Activated naive CD8-positive, alpha-beta T cell treated with anti-CD3 and anti-CD28 coated beads for 36 hours (primary cell): Measurements from ENCODE around the gene EXOC4. TPM values are rescaled to one million over a fixed set of nuclear protein-coding genes. Genes with fewer than 3 reads are reported as not detected.
A peak's percentile ranks its signal among the peaks of the same experiment; 100 is the strongest.

Experiments
- DNase-seq: peaks from one replicate; pipeline ENCODE4 v3.0.0; 2021
- H3K27ac Mint-ChIP-seq: one replicate; pipeline ENCODE4 v1.8.0; 2022; ENCODE audit warnings: mild to moderate bottlenecking, moderate library complexity, mixed read lengths
- H3K27me3 Mint-ChIP-seq: one replicate; pipeline ENCODE4 v1.8.0; 2022; ENCODE audit warnings: mild to moderate bottlenecking, mixed read lengths
- H3K36me3 Mint-ChIP-seq: one replicate; pipeline ENCODE4 v1.8.0; 2021; ENCODE audit warnings: mild to moderate bottlenecking, mixed read lengths
- H3K4me1 Mint-ChIP-seq: one replicate; pipeline ENCODE4 v1.8.0; 2021; ENCODE audit warnings: mixed read lengths
- H3K4me3 Mint-ChIP-seq: one replicate; pipeline ENCODE4 v1.8.0; 2022; ENCODE audit warnings: mild to moderate bottlenecking, moderate library complexity, mixed read lengths
- H3K9me3 Mint-ChIP-seq: one replicate; pipeline ENCODE4 v1.8.0; 2022; ENCODE audit warnings: mixed read lengths
- total RNA-seq, 2 experiments: library from RNA; stranded (reverse); gene quantifications; one replicate each; pipeline ENCODE4 v1.2.3, GENCODE V29; 2021

Gene EXOC4
- total RNA-seq, 2 experiments from 2014 or later, result 41.7 to 45.7 TPM

- no peak overlapping the region for H3K27ac Mint-ChIP-seq
- no peak for DNase-seq
- no peaks in the 10 kb centered on the region for H3K4me1 Mint-ChIP-seq
- H3K36me3 Mint-ChIP-seq, result peaks cover 6% of the 10 kb centered on the region
- no peak overlapping the region for H3K4me3 Mint-ChIP-seq
- no peaks in the 10 kb centered on the region for H3K9me3 Mint-ChIP-seq
- H3K27me3 Mint-ChIP-seq, result no peaks in the 10 kb centered on the region
Observed at GRCh38 chr7:133936074-133936473, 683.2 kb downstream of the EXOC4 start.

DNA sequence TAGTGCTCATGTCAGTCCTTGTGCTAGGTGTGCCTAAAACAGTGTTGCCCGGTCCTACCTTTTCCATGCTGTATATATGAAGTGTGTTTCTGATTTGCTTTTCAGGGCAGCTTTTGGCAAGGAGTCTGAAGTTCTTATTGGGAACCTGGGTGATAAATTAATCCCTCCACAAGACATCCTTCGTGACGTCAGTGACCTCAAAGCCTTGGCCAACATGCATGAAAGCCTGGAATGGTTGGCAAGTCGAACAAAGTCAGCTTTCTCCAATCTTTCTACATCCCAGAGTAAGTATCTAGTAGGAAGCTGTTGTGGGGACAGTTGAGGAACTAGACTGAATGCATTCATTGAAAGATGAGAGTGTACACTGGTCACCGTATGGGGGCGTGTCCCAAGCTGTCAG, 684.9 kb downstream of the EXOC4 start:
- Mint-ChIP-seq H3K4me1 (no peaks in the 10 kb centered on the region), H3K27ac (no peak overlapping the region), H3K4me3 (no peak overlapping the region), H3K9me3 (no peaks in the 10 kb centered on the region), H3K36me3 (peaks cover 11% of the 10 kb centered on the region), H3K27me3 (no peaks in the 10 kb centered on the region)
- DNase-seq, result no peak

DNA sequence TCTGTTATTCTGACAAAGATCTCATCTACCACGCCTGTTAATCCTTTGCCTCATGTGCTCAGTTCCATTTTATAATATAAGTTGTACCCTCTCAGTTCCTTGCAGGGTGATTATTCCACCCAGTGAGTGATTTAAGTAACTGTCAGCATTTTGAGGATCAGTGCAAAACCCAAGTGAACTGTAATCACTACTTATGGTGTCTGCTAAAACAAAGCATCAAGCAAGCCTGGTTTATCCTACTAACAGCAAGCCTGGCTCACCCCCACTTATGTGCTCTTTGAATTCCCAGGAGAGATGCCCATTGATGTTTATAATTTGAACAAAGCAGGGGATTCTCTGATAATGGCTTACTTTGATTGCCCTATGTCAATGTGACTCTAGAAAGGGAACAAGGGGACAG, 687.5 kb downstream of the EXOC4 start:
- Mint-ChIP-seq H3K27ac (no peak overlapping the region), H3K4me1 (no peaks in the 10 kb centered on the region), H3K4me3 (no peak overlapping the region), H3K9me3 (no peaks in the 10 kb centered on the region), H3K27me3 (no peaks in the 10 kb centered on the region), H3K36me3 (peaks cover 14% of the 10 kb centered on the region)
- no peak for DNase-seq

DNA sequence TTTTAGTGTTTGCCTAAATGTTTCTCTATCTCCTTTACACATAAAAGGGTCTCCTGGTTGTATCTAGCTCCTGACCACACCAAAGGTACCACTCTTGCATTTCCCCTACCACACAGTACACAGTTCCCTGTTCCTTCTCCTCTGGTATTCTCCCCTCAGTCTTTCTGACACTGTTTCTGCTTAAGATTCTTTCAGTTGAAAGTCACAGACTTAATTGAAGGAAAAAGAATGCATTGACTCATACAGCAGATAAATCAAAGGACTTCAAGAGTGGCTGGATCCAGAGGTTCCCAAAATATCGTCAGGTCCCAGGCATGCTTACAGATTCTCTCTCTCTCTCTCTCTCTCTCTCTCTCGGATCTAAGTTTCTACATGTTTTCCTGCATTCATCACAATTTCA, 688.6 kb downstream of the EXOC4 start:
- H3K36me3 Mint-ChIP-seq, result peaks cover 17% of the 10 kb centered on the region
- DNase-seq, result no peak
- H3K27ac Mint-ChIP-seq, result no peak overlapping the region
- H3K4me3 Mint-ChIP-seq, result no peak overlapping the region
- H3K9me3 Mint-ChIP-seq, result no peaks in the 10 kb centered on the region
- H3K4me1 Mint-ChIP-seq, result no peaks in the 10 kb centered on the region
- H3K27me3 Mint-ChIP-seq, result no peaks in the 10 kb centered on the region

- Mint-ChIP-seq H3K36me3 (peaks cover 22% of the 10 kb centered on the region), H3K4me1 (no peaks in the 10 kb centered on the region), H3K9me3 (no peaks in the 10 kb centered on the region), H3K27me3 (no peaks in the 10 kb centered on the region), H3K4me3 (no peak overlapping the region), H3K27ac (no peak overlapping the region)
- DNase-seq, result no peak
Observed at GRCh38 chr7:133945497-133945896, 692.6 kb downstream of the EXOC4 start.

DNA sequence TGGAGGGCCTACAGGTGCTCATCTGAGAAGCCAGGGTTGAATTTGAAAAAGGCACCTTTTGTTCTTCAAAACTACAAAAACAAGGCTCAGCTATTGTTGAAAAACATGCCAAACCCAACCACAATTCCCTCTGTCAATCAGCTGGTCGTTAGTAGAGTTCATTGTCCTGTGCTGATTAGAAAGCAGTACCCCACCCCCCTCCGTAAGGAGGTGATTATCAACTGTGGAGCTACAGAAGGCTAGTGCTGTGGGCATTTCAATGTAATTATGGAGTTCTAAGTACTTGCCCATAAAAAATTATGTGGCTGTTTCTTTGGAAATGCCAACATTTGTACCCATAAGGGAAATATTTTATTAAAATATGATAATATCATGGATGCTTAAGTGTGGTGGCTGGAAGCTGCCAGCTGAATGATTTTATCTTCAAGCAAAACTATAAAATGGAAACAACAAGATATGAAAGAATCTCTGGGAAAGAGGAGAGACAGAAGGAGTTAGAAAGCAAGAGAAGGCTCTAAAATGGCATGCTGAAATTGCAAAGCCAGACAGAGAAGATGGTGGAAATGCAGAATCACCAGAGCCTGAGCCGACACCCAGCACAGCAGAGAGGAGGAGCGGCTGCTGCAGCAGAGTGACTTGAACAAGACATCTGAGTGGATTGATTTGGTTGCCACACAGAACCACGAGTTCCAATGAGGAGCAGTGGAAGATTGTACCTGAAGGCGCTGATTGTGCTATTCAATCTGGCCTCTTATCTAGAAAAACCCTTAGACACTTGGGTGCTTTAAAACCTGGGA, 694.8 kb downstream of the EXOC4 start:
- no peaks in the 10 kb centered on the region for H3K27me3 Mint-ChIP-seq
- no peak overlapping the region for H3K4me3 Mint-ChIP-seq
- H3K4me1 Mint-ChIP-seq, result no peaks in the 10 kb centered on the region
- no peaks in the 10 kb centered on the region for H3K9me3 Mint-ChIP-seq
- H3K36me3 Mint-ChIP-seq, result peaks cover 30% of the 10 kb centered on the region
- DNase-seq, result no peak
- H3K27ac Mint-ChIP-seq, result no peak overlapping the region

- H3K36me3 Mint-ChIP-seq, result peaks cover 33% of the 10 kb centered on the region
- no peak for DNase-seq
- no peak overlapping the region for H3K4me3 Mint-ChIP-seq
- no peaks in the 10 kb centered on the region for H3K4me1 Mint-ChIP-seq
- H3K27ac Mint-ChIP-seq, result no peak overlapping the region
- no peaks in the 10 kb centered on the region for H3K9me3 Mint-ChIP-seq
- H3K27me3 Mint-ChIP-seq, result no peaks in the 10 kb centered on the region
Observed at GRCh38 chr7:133948588-133948987, 695.7 kb downstream of the EXOC4 start.

- H3K27ac Mint-ChIP-seq, result no peak overlapping the region
- peaks cover 1% of the 10 kb centered on the region for H3K9me3 Mint-ChIP-seq
- no peaks in the 10 kb centered on the region for H3K27me3 Mint-ChIP-seq
- peaks cover 36% of the 10 kb centered on the region for H3K36me3 Mint-ChIP-seq
- H3K4me3 Mint-ChIP-seq, result no peak overlapping the region
- H3K4me1 Mint-ChIP-seq, result no peaks in the 10 kb centered on the region
- no peak for DNase-seq
Observed at GRCh38 chr7:133950855-133951254, 698.0 kb downstream of the EXOC4 start.

DNA sequence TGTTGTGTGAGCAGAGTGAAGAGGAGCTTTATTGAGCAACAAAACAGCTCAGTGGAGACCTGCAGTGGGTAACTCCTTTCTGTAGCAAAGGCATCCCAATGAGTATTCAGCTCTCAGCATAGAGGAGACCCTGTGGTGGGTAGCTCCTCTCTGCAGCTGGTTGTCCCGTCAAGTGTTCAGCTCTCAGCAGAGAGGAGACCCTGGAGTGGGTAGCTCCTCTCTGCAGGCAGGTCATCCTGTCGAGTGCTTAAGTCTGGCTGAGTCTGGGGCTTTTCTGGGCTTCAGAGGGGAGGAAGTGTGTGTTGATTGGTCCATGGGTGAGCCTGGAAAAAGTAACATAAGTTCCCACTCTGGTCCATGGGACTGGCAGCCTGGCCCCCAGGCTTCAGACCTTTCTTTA, 702.3 kb downstream of the EXOC4 start:
- no peak overlapping the region for H3K27ac Mint-ChIP-seq

GRCh38 chr7:133957845-133958244, 705.0 kb downstream of the EXOC4 start:
- Mint-ChIP-seq H3K4me3 (no peak overlapping the region), H3K36me3 (peaks cover 15% of the 10 kb centered on the region), H3K9me3 (peaks cover 3% of the 10 kb centered on the region), H3K4me1 (peaks cover 11% of the 10 kb centered on the region), H3K27ac (no peak overlapping the region), H3K27me3 (no peaks in the 10 kb centered on the region)
- DNase-seq, result no peak

More for the DNA sequence above, 702.3 kb downstream of the EXOC4 start:
- Mint-ChIP-seq H3K36me3 (peaks cover 22% of the 10 kb centered on the region), H3K4me1 (peaks cover 5% of the 10 kb centered on the region), H3K27me3 (no peaks in the 10 kb centered on the region), H3K9me3 (peaks cover 3% of the 10 kb centered on the region), H3K4me3 (no peak overlapping the region)
- no peak for DNase-seq

- H3K27me3 Mint-ChIP-seq, result no peaks in the 10 kb centered on the region
- DNase-seq, result no peak
- H3K4me1 Mint-ChIP-seq, result peaks cover 11% of the 10 kb centered on the region
- no peak overlapping the region for H3K4me3 Mint-ChIP-seq
- H3K27ac Mint-ChIP-seq, result no peak overlapping the region
- peaks cover 6% of the 10 kb centered on the region for H3K9me3 Mint-ChIP-seq
- peaks cover 17% of the 10 kb centered on the region for H3K36me3 Mint-ChIP-seq
Observed at GRCh38 chr7:133958822-133959221, 705.9 kb downstream of the EXOC4 start.

- Mint-ChIP-seq H3K4me1 (peaks cover 11% of the 10 kb centered on the region), H3K9me3 (peaks cover 9% of the 10 kb centered on the region), H3K27ac (no peak overlapping the region), H3K36me3 (peaks cover 15% of the 10 kb centered on the region), H3K27me3 (no peaks in the 10 kb centered on the region), H3K4me3 (no peak overlapping the region)
- no peak for DNase-seq
Observed at GRCh38 chr7:133959505-133959904, 706.6 kb downstream of the EXOC4 start.

GRCh38 chr7:133961724-133962123, 708.8 kb downstream of the EXOC4 start:
- peaks cover 36% of the 10 kb centered on the region for H3K36me3 Mint-ChIP-seq

DNA sequence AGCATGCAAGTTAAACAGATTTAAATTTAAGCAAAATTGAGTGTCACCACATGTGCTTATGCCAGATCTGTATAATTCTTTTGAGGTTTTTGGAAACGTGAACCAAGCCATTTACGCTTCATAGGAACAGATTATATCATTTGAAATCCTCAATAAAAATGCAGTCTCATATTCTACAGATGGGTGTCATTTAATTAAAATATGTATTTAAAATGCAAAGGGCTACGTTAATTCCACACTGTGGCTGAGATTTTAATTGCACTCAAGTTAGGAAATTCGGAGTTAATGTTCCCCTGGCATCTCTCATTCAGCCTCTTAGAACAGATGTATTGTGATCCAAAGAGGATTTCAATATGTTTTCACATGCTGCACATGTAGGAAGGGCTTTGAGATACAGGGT, 709.8 kb downstream of the EXOC4 start:
- no peak for DNase-seq
- peaks cover 43% of the 10 kb centered on the region for H3K36me3 Mint-ChIP-seq
- peaks cover 31% of the 10 kb centered on the region for H3K9me3 Mint-ChIP-seq

More at GRCh38 chr7:133961724-133962123, 708.8 kb downstream of the EXOC4 start:
- Mint-ChIP-seq H3K4me3 (no peak overlapping the region), H3K27ac (peak overlapping the region; percentile 1), H3K4me1 (peaks cover 11% of the 10 kb centered on the region), H3K27me3 (no peaks in the 10 kb centered on the region), H3K9me3 (peaks cover 23% of the 10 kb centered on the region)
- DNase-seq, result peak; percentile 16

GRCh38 chr7:133963629-133964028, 710.8 kb downstream of the EXOC4 start:
- no peak overlapping the region for H3K27ac Mint-ChIP-seq

More for the DNA sequence above, 709.8 kb downstream of the EXOC4 start:
- Mint-ChIP-seq H3K27me3 (no peaks in the 10 kb centered on the region), H3K27ac (no peak overlapping the region), H3K4me3 (no peak overlapping the region), H3K4me1 (peaks cover 10% of the 10 kb centered on the region)

DNA sequence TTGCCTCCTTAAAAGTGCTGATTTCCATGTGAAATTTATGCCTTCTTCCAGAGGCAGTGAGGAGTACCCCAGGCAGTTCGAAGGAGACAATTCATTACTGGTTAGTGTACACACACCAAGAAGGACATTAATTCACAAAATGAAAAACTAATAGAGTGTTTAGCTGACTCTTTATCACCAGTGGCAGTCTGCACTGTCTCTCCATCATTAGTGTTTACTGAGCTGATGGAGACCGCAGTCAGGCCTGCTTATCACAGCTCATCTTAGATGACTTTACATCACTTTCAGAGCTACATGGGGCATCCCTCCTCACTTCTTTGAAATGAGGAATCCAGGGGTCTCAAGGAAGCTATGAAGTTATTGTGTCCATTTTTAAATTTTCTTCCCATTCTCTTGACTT, 718.7 kb downstream of the EXOC4 start:
- Mint-ChIP-seq H3K27ac (no peak overlapping the region), H3K9me3 (peaks cover 12% of the 10 kb centered on the region), H3K4me1 (no peaks in the 10 kb centered on the region), H3K27me3 (no peaks in the 10 kb centered on the region), H3K4me3 (no peak overlapping the region), H3K36me3 (peaks cover 31% of the 10 kb centered on the region)
- DNase-seq, result no peak

More at GRCh38 chr7:133963629-133964028, 710.8 kb downstream of the EXOC4 start:
- H3K27me3 Mint-ChIP-seq, result no peaks in the 10 kb centered on the region
- H3K4me1 Mint-ChIP-seq, result peaks cover 9% of the 10 kb centered on the region
- no peak overlapping the region for H3K4me3 Mint-ChIP-seq
- no peak for DNase-seq
- peaks cover 48% of the 10 kb centered on the region for H3K36me3 Mint-ChIP-seq
- H3K9me3 Mint-ChIP-seq, result peaks cover 33% of the 10 kb centered on the region
